GM19455 (cell line): ENCODE measurements around the gene PATJ.

Source experiments
- ATAC-seq: cut with Tn5 transposase; IDR thresholded peaks from one replicate; pipeline ENCODE4 v1.9.1; 2021; ENCODE audit not compliant: unreplicated experiment

PATJ gene

GRCh38 chr1:62040450-62040849 is 298.2 kb downstream of the PATJ start:
- ATAC-seq = no peak

GRCh38 chr1:62040973-62041372 is 298.7 kb downstream of the PATJ start:
- ATAC-seq = no peak

GRCh38 chr1:62043154-62043553 is 300.9 kb downstream of the PATJ start:
- ATAC-seq = no peak

- ATAC-seq = no peak
These were observed 303.3 kb downstream of the PATJ start for GRCh38 chr1:62045574-62045973.

GRCh38 chr1:62046927-62047326 is 304.6 kb downstream of the PATJ start:
- ATAC-seq = no peak

GRCh38 chr1:62050165-62050564 is 307.9 kb downstream of the PATJ start:
- ATAC-seq = no peak

- no peak for ATAC-seq
These were observed 310.7 kb downstream of the PATJ start for GRCh38 chr1:62052946-62053345.

- no peak for ATAC-seq
These were observed 311.9 kb downstream of the PATJ start for GRCh38 chr1:62054188-62054587.

GRCh38 chr1:62057230-62057629 is 314.9 kb downstream of the PATJ start:
- ATAC-seq = no peak

- ATAC-seq = no peak
These were observed 315.5 kb downstream of the PATJ start for GRCh38 chr1:62057641-62058290.

GRCh38 chr1:62058956-62059355 is 316.7 kb downstream of the PATJ start:
- ATAC-seq = no peak

- ATAC-seq = no peak
These were observed 319.8 kb downstream of the PATJ start for GRCh38 chr1:62062087-62062486.

GRCh38 chr1:62064829-62065407 is 322.6 kb downstream of the PATJ start:
- ATAC-seq = no peak

GRCh38 chr1:62066713-62067112 is 324.4 kb downstream of the PATJ start:
- no peak for ATAC-seq

GRCh38 chr1:62068416-62068843 is 326.1 kb downstream of the PATJ start:
- no peak for ATAC-seq

GRCh38 chr1:62068978-62069377 is 326.7 kb downstream of the PATJ start:
- no peak for ATAC-seq

GRCh38 chr1:62070384-62071011 is 328.2 kb downstream of the PATJ start:
- ATAC-seq = no peak

- ATAC-seq = no peak
These were observed 329.4 kb downstream of the PATJ start for GRCh38 chr1:62071695-62072094.

GRCh38 chr1:62076286-62076685 is 334.0 kb downstream of the PATJ start:
- no peak for ATAC-seq

- ATAC-seq = no peak
These were observed 335.5 kb downstream of the PATJ start for GRCh38 chr1:62077821-62078220.

GRCh38 chr1:62082456-62083363 is 340.4 kb downstream of the PATJ start:
- ATAC-seq = peak; percentile 86
